GM19035 (cell line): ENCODE measurements around the gene MTFP1.
A peak's percentile ranks its signal among the peaks of the same experiment; 100 is the strongest.
"Not testable (repeated sequence)": the region's sequence is repeated elsewhere in the genome, so short reads cannot be mapped to it uniquely, and the experiment has no call there.

ENCODE experiments used
- ATAC-seq: cut with Tn5 transposase; IDR thresholded peaks from one replicate; pipeline ENCODE4 v1.9.1; 2021; ENCODE audit not compliant: unreplicated experiment

MTFP1 gene

GRCh38 chr22:30425616-30426387, at the start of gene MTFP1:
Gene MTFP1 (plus strand): TSS chr22:30425768. CDS start chr22:30425880, 112 bp downstream.
- no peak for ATAC-seq

- ATAC-seq = no peak
Observed at GRCh38 chr22:30380011-30380410, 45.6 kb upstream of the MTFP1 start.

GRCh38 chr22:30381264-30381663, 44.3 kb upstream of the MTFP1 start:
- ATAC-seq = no peak

- no peak for ATAC-seq
Observed at GRCh38 chr22:30382340-30382739, 43.2 kb upstream of the MTFP1 start.

GRCh38 chr22:30383061-30383460, 42.5 kb upstream of the MTFP1 start:
- ATAC-seq = no peak

- ATAC-seq = no peak
Observed at GRCh38 chr22:30385942-30386341, 39.6 kb upstream of the MTFP1 start.

GRCh38 chr22:30386608-30386959, 39.0 kb upstream of the MTFP1 start:
- no peak for ATAC-seq

GRCh38 chr22:30386960-30387827, 38.4 kb upstream of the MTFP1 start, which contains the start of gene RNF215:
Gene RNF215 (minus strand): TSS chr22:30387411. CDS start chr22:30387313, 98 bp downstream.
- ATAC-seq = peak; percentile 76

- no peak for ATAC-seq
Observed at GRCh38 chr22:30390974-30391691, 34.4 kb upstream of the MTFP1 start.

- ATAC-seq = no peak
Observed at GRCh38 chr22:30392661-30393321, 32.8 kb upstream of the MTFP1 start.

- ATAC-seq = no peak
Observed at GRCh38 chr22:30393322-30393680, 32.3 kb upstream of the MTFP1 start.

- no peak for ATAC-seq
Observed at GRCh38 chr22:30393885-30394284, 31.7 kb upstream of the MTFP1 start.

- no peak for ATAC-seq
Observed at GRCh38 chr22:30396871-30397655, 28.5 kb upstream of the MTFP1 start, which contains the start of gene SEC14L2. Gene SEC14L2 (plus strand): TSS chr22:30397018. CDS start chr22:30397117, 99 bp downstream.

GRCh38 chr22:30397656-30398635, 27.6 kb upstream of the MTFP1 start:
- ATAC-seq = no peak

GRCh38 chr22:30398685-30399680, 26.6 kb upstream of the MTFP1 start:
- no peak for ATAC-seq

GRCh38 chr22:30399718-30400117, 25.9 kb upstream of the MTFP1 start:
- no peak for ATAC-seq

GRCh38 chr22:30400159-30400558, 25.4 kb upstream of the MTFP1 start:
- no peak for ATAC-seq

GRCh38 chr22:30401024-30401423, 24.5 kb upstream of the MTFP1 start:
- not testable (repeated sequence) for ATAC-seq
